Fibroblast of gingiva (primary cell): ENCODE results near the gene GSG1L.
"Not testable (repeated sequence)": the region's sequence is repeated elsewhere in the genome, so short reads cannot be mapped to it uniquely, and the experiment has no call there.

Source experiments
- DNase-seq: peaks from one replicate; pipeline ENCODE4 v3.0.0-alpha.2; 2011; ENCODE audit warnings: low read depth

GSG1L gene

GRCh38 chr16:27980076-27980775, 83.3 kb downstream of the GSG1L start:
- no peak for DNase-seq

GRCh38 chr16:27979668-27980067, 83.8 kb downstream of the GSG1L start:
- DNase-seq = not testable (repeated sequence)

GRCh38 chr16:27978876-27979275, 84.6 kb downstream of the GSG1L start:
- DNase-seq = no peak

GRCh38 chr16:27977966-27978365, 85.5 kb downstream of the GSG1L start:
- DNase-seq = no peak

GRCh38 chr16:27976990-27977389, 86.5 kb downstream of the GSG1L start:
- no peak for DNase-seq

GRCh38 chr16:27974896-27975540, 88.5 kb downstream of the GSG1L start:
- DNase-seq = no peak

GRCh38 chr16:27973678-27974077, 89.8 kb downstream of the GSG1L start:
- DNase-seq = no peak

- no peak for DNase-seq
Measured at GRCh38 chr16:27972500-27972899, 91.0 kb downstream of the GSG1L start.

- DNase-seq = peak; percentile 44
Measured at GRCh38 chr16:27969574-27969973, 93.9 kb downstream of the GSG1L start.

GRCh38 chr16:27967169-27967568, 96.3 kb downstream of the GSG1L start:
- DNase-seq = no peak

GRCh38 chr16:27966756-27967155, 96.8 kb downstream of the GSG1L start:
- no peak for DNase-seq

GRCh38 chr16:27965801-27966200, 97.7 kb downstream of the GSG1L start:
- DNase-seq = no peak

- DNase-seq = no peak
Measured at GRCh38 chr16:27963471-27963965, 100.0 kb downstream of the GSG1L start.

GRCh38 chr16:27962197-27962596, 101.3 kb downstream of the GSG1L start:
- DNase-seq = no peak

- no peak for DNase-seq
Measured at GRCh38 chr16:27961296-27961620, 102.3 kb downstream of the GSG1L start.

GRCh38 chr16:27960619-27961295, 102.8 kb downstream of the GSG1L start:
- DNase-seq = no peak

GRCh38 chr16:27959914-27960313, 103.6 kb downstream of the GSG1L start:
- no peak for DNase-seq

- no peak for DNase-seq
Measured at GRCh38 chr16:27954191-27954590, 109.3 kb downstream of the GSG1L start.

- DNase-seq = no peak
Measured at GRCh38 chr16:27952811-27953210, 110.7 kb downstream of the GSG1L start.

GRCh38 chr16:27951489-27952120, 111.9 kb downstream of the GSG1L start:
- DNase-seq = peak; percentile 13

- DNase-seq = no peak
Measured at GRCh38 chr16:27950206-27950887, 113.2 kb downstream of the GSG1L start.

GRCh38 chr16:27947696-27948095, 115.8 kb downstream of the GSG1L start:
- DNase-seq = no peak
